Liver (tissue), 3 donors: ENCODE data around the gene CBFA2T2.

ENCODE experiments used
- ATF3 ChIP-seq: IDR thresholded peaks from 2 replicates; pipeline ENCODE4 v1.6.1; 2016; ENCODE audit warnings: antibody characterized with exemption
- GABPA ChIP-seq, 2 donors: IDR thresholded peaks in 1 of 2; conservative IDR thresholded peaks in 1 of 2; 2 replicates each; pipeline ENCODE4 v1.6.1; 2016; ENCODE audit warnings: antibody characterized with exemption in 2 of 2, mild to moderate bottlenecking in 1 of 2, moderate library complexity in 1 of 2
- JUND ChIP-seq, 2 donors: IDR thresholded peaks; 2 replicates each; pipeline ENCODE4 v1.6.1; 2016; ENCODE audit warnings: antibody characterized with exemption in 2 of 2
- MAX ChIP-seq: IDR thresholded peaks from 2 replicates; pipeline ENCODE4 v1.6.1; 2016; ENCODE audit warnings: antibody characterized with exemption
- RAD21 ChIP-seq, 2 donors: IDR thresholded peaks; 2 replicates each; pipeline ENCODE4 v1.6.1; 2016; ENCODE audit warnings: antibody characterized with exemption in 2 of 2, mild to moderate bottlenecking in 2 of 2
- RXRA ChIP-seq, 2 donors: IDR thresholded peaks; 2 replicates each; pipeline ENCODE4 v1.6.1; 2017 to 2018; ENCODE audit warnings: antibody characterized with exemption in 2 of 2, mild to moderate bottlenecking in 1 of 2
- TAF1 ChIP-seq: conservative IDR thresholded peaks from 2 replicates; pipeline ENCODE4 v1.6.1; 2016; ENCODE audit warnings: antibody characterized with exemption, mild to moderate bottlenecking
- YY1 ChIP-seq: IDR thresholded peaks from 2 replicates; pipeline ENCODE4 v1.6.1; 2016; ENCODE audit warnings: antibody characterized with exemption, mild to moderate bottlenecking
- ZBTB33 ChIP-seq: IDR thresholded peaks from 2 replicates; pipeline ENCODE4 v1.6.1; 2016; ENCODE audit warnings: antibody characterized with exemption
- TF ChIP-seq, protein P1 (sequence below): fragments of 150-350 bp; IDR thresholded peaks from 2 replicates; pipeline ENCODE4 v1.5.1; 2017; ENCODE audit warnings: improper control_type of control experiment, low read depth, low read length; ENCODE audit not compliant: missing input control
- TF ChIP-seq, protein P2 (sequence below): IDR thresholded peaks from 2 replicates; pipeline ENCODE4 v1.6.1; 2016; ENCODE audit warnings: antibody characterized with exemption, mild to moderate bottlenecking
- donor health status: healthy.
- donor health status: healthy.

- TF ChIP-seq MAX (no peak), GABPA (IDR thresholded peaks at IDR 0.05 in 1 of 2, conservative IDR thresholded peaks at IDR 0.05 in 1 of 2) (no peak), RAD21 (IDR thresholded peaks at IDR 0.05) (peak; percentile 11 to 18), ATF3 (no peak), TAF1 (peak; percentile 87), ZBTB33 (peak; percentile 38), YY1 (peak; percentile 97), JUND (IDR thresholded peaks at IDR 0.05) (peak in 1 of 2 donors; percentile 38), RXRA (IDR thresholded peaks at IDR 0.05) (peak in 1 of 2 donors; percentile 44)
- TF ChIP-seq, protein P1, sequence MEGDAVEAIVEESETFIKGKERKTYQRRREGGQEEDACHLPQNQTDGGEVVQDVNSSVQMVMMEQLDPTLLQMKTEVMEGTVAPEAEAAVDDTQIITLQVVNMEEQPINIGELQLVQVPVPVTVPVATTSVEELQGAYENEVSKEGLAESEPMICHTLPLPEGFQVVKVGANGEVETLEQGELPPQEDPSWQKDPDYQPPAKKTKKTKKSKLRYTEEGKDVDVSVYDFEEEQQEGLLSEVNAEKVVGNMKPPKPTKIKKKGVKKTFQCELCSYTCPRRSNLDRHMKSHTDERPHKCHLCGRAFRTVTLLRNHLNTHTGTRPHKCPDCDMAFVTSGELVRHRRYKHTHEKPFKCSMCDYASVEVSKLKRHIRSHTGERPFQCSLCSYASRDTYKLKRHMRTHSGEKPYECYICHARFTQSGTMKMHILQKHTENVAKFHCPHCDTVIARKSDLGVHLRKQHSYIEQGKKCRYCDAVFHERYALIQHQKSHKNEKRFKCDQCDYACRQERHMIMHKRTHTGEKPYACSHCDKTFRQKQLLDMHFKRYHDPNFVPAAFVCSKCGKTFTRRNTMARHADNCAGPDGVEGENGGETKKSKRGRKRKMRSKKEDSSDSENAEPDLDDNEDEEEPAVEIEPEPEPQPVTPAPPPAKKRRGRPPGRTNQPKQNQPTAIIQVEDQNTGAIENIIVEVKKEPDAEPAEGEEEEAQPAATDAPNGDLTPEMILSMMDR, result no peak
- TF ChIP-seq, protein P2, sequence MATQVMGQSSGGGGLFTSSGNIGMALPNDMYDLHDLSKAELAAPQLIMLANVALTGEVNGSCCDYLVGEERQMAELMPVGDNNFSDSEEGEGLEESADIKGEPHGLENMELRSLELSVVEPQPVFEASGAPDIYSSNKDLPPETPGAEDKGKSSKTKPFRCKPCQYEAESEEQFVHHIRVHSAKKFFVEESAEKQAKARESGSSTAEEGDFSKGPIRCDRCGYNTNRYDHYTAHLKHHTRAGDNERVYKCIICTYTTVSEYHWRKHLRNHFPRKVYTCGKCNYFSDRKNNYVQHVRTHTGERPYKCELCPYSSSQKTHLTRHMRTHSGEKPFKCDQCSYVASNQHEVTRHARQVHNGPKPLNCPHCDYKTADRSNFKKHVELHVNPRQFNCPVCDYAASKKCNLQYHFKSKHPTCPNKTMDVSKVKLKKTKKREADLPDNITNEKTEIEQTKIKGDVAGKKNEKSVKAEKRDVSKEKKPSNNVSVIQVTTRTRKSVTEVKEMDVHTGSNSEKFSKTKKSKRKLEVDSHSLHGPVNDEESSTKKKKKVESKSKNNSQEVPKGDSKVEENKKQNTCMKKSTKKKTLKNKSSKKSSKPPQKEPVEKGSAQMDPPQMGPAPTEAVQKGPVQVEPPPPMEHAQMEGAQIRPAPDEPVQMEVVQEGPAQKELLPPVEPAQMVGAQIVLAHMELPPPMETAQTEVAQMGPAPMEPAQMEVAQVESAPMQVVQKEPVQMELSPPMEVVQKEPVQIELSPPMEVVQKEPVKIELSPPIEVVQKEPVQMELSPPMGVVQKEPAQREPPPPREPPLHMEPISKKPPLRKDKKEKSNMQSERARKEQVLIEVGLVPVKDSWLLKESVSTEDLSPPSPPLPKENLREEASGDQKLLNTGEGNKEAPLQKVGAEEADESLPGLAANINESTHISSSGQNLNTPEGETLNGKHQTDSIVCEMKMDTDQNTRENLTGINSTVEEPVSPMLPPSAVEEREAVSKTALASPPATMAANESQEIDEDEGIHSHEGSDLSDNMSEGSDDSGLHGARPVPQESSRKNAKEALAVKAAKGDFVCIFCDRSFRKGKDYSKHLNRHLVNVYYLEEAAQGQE, result peak; percentile 88
Observed at GRCh38 chr20:33554914-33555420, 65.1 kb downstream of the CBFA2T2 start.
